Skeletal muscle tissue (tissue), 4 donors: ENCODE results near the gene SRP54. TPM values are rescaled to one million over a fixed set of nuclear protein-coding genes. Genes with fewer than 3 reads are reported as not detected.
"Not testable (repeated sequence)": the region's sequence is repeated elsewhere in the genome, so short reads cannot be mapped to it uniquely, and the experiment has no call there.

Experiments
- H3K27ac ChIP-seq: one replicate; pipeline ENCODE4 v1.7.0; 2013; ENCODE audit warnings: mild to moderate bottlenecking, low read depth, low read length, inconsistent platforms
- H3K27me3 ChIP-seq, 3 donors: one replicate each; pipeline ENCODE4 v1.7.0; 2013; ENCODE audit warnings: low read length in 3 of 3; ENCODE audit not compliant: control insufficient read depth in 3 of 3, insufficient read depth in 3 of 3
- H3K36me3 ChIP-seq, 3 donors: one replicate each; pipeline ENCODE4 v1.7.0; 2013; ENCODE audit warnings: low read length in 3 of 3; ENCODE audit not compliant: control insufficient read depth in 3 of 3, insufficient read depth in 3 of 3
- H3K4me1 ChIP-seq, 3 donors: one replicate each; pipeline ENCODE4 v1.7.0; 2013; ENCODE audit warnings: low read length in 3 of 3, mild to moderate bottlenecking in 3 of 3; ENCODE audit not compliant: control insufficient read depth in 3 of 3, insufficient read depth in 3 of 3
- H3K4me3 ChIP-seq, 3 donors: one replicate each; pipeline ENCODE4 v1.7.0; 2013; ENCODE audit warnings: low read length in 3 of 3
- H3K9ac ChIP-seq, 3 donors: one replicate each; pipeline ENCODE4 v1.7.0; 2013; ENCODE audit warnings: low read length in 3 of 3, mild to moderate bottlenecking in 3 of 3, moderate library complexity in 2 of 3, low read depth in 1 of 3
- H3K9me3 ChIP-seq, 3 donors: one replicate each; pipeline ENCODE4 v1.7.0; 2013; ENCODE audit warnings: low read length in 3 of 3; ENCODE audit not compliant: control insufficient read depth in 3 of 3
- total RNA-seq: library from RNA; depleted of rRNA; stranded (reverse); fragments of >200 nt; gene quantifications from one replicate; pipeline ENCODE4 v1.2.3, GENCODE V29; 2014
- donor health status: Osteomylitis.

SRP54 gene
- total RNA-seq, 1 donor from 2014 or later = 44.9 TPM

DNA sequence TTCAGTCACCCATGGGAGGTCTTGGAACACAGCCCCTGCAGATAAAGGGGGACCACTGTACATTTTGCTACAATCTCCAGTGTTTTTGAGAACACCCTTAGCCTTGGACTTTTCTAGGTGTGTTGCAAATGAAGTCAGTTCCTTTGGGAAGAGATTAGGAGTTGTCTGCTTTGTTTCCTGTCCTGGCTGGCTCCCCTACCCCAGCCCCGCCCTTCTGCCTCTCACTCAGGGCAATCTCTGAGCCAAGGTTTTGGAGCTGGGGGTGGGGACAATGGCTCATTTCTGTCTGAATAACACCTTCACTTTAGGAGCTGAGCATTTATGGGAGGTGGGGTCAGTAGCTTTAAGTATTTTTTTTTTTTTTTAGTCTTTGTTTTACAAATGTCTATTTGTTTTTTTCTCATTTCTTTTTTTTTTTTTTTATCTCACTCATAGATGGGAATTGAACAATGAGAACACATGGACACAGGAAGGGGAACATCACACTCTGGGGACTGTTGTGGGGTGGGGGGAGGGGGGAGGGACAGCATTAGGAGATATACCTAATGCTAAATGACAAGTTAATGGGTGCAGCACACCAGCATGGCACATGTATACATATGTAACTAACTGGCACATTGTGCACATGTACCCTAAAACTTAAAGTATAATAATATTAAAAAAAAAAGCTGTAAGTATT is 78.5 kb downstream of the SRP54 start:
- not testable (repeated sequence) for H3K27me3 ChIP-seq, H3K4me1 ChIP-seq, H3K9me3 ChIP-seq, H3K4me3 ChIP-seq, H3K27ac ChIP-seq, H3K9ac ChIP-seq
- peaks cover 9 to 18% (median 14%) of the 10 kb centered on the region in 3 donors for H3K36me3 ChIP-seq

DNA sequence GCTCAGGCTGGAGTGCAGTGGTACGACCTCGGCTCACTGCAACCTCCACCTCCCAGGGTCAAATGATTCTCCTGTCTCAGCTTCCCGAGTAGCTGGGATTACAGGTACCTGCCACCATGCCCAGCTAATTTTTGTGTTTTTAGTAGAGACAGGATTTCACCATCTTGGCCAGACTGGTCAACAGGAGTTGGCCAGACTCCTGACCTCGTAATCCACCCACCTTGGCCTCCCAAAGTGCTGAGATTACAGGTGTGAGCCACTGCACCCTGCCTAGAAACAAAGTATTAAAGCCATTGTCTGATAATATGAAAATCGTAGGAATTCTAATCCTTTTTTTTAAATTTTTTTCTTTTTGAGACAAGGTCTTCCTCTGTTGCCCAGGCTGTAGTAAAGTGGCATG is 82.9 kb downstream of the SRP54 start:
- H3K36me3 ChIP-seq = peaks cover 5 to 19% (median 7%) of the 10 kb centered on the region in 3 donors
- H3K9ac ChIP-seq, H3K4me3 ChIP-seq, H3K9me3 ChIP-seq, H3K4me1 ChIP-seq, H3K27me3 ChIP-seq, H3K27ac ChIP-seq: not testable (repeated sequence)

DNA sequence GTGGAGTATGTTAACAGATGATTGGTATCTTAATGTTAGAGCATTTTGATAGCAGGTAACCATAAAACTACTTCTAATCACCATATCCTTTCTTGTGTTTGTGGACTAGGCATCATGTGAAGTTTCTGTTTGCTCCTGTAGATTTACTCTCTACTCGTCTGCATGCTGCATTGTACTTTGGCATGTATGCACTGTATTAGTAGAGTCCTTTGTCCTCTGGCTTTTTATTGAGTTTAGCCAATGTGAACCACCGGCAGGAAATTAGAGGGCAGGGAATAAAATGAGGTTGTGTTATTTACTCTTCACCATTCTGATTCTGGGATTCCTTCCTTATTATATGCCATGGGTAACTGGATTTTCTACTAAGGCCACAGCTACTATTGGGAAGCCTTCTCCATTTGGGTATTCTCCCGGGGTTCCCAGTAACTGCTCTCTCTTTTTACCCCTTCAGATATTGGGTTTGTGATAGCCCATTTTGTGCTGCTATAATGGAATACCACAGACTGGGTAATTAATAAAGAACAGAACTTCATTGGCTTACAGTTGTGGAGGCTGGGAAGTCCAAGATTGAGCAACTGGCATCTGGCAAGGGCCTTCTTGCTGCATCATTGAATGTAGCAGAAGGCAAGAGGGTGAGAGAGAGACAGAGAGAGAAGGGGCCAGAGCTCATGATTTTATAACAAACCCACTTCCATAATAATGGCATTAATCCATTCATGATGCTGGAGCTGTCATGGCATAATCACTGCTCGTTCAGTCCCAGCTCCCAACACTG is 85.6 kb downstream of the SRP54 start:
- Histone ChIP-seq H3K36me3 (peaks cover 5 to 20% (median 7%) of the 10 kb centered on the region in 3 donors), H3K27me3 (no peaks in the 10 kb centered on the region), H3K9me3 (no peaks in the 10 kb centered on the region), H3K4me3 (no peak overlapping the region), H3K27ac (no peak overlapping the region), H3K9ac (no peak overlapping the region), H3K4me1 (no peaks in the 10 kb centered on the region)

DNA sequence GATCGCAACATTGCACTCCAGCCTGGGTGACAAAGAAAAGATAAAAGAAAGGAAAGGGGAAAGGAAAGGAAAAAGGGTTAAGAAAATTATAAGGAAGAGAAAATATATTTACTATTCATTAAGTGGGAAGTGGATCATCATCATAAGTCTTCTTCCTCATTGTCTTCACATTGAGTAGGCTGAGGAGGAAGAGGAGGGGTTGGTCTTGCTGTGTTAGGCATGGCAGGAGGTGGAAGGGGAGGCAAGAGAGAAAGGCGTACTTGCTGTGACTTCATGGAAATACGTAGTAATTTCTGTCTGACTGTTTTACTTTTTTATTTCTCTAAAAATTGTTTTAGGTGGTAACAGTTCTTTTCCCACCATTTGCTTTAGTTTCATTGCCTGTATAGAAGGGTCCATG is 89.4 kb downstream of the SRP54 start:
- Histone ChIP-seq H3K36me3 (peaks cover 3 to 34% (median 12%) of the 10 kb centered on the region in 3 donors), H3K9ac (no peak overlapping the region), H3K27me3 (no peaks in the 10 kb centered on the region), H3K9me3 (no peaks in the 10 kb centered on the region), H3K27ac (no peak overlapping the region), H3K4me3 (no peak overlapping the region), H3K4me1 (no peaks in the 10 kb centered on the region)

DNA sequence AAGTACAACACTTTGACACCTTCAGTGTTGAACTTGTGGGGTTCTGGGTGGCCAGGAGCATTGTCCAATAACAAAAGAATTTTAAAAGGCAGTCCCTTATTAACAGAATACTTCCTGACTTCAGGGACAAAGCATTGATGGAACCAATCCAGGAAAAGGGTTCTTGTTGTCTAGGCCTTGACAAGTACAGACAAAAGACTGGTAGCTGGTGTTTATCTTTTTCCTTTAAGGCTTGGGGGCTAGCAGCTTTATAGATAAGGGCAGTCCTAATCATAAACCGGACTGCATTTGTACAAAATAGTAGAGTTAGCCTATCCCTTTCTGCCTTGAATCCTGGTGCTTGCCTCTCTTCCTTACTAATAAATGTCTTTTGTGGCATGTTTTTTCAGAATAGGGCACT is 90.7 kb downstream of the SRP54 start:
- Histone ChIP-seq H3K9ac (no peak overlapping the region), H3K4me3 (no peak overlapping the region), H3K36me3 (peaks cover 9 to 32% (median 18%) of the 10 kb centered on the region in 3 donors), H3K27ac (no peak overlapping the region), H3K27me3 (no peaks in the 10 kb centered on the region), H3K4me1 (no peaks in the 10 kb centered on the region), H3K9me3 (no peaks in the 10 kb centered on the region)

DNA sequence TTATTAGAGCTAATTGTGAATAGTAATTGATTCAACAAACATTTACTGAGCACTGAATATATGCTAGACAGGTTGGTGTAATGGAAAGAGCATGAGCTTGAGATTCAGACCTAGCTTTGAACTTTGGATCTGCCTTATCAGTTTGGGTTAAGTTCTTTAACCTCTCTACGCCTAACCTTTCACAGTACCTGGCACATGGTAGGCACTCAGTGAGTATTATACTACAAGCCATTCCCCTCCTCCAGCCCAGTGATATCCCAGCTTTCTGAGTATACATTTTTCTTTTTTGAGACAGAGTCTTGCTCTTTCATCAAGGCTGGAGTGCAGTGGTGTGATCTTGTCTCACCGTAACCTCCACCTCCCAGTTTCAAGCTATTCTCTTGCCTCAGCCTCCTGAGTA is 95.3 kb downstream of the SRP54 start:
- no peak overlapping the region for H3K27ac ChIP-seq
- H3K4me1 ChIP-seq = no peaks in the 10 kb centered on the region
- H3K9ac ChIP-seq = no peak overlapping the region
- H3K27me3 ChIP-seq = no peaks in the 10 kb centered on the region
- H3K9me3 ChIP-seq = no peaks in the 10 kb centered on the region
- no peak overlapping the region for H3K4me3 ChIP-seq
- peaks cover 11 to 54% (median 35%) of the 10 kb centered on the region in 3 donors for H3K36me3 ChIP-seq

Other genes starting within 250 kb of the SRP54 start
- 19.3 TPM for gene BAZ1A, start 107.6 kb upstream of the SRP54 start, total RNA-seq
- gene FAM177A1, start 63.3 kb downstream of the SRP54 start, total RNA-seq = 13.6 TPM
- 52.7 TPM for gene PPP2R3C, start 139.0 kb downstream of the SRP54 start, total RNA-seq
- gene PRORP, start 139.6 kb downstream of the SRP54 start, total RNA-seq = 17.2 TPM